ENCODE results near the gene EPYC. TPM values are rescaled to one million over a fixed set of nuclear protein-coding genes. Genes with fewer than 3 reads are reported as not detected.

The EPYC gene
- total and polyA plus RNA-seq, 2 of the 13 experiments (the other 11 are each of a cell fraction or from before 2014, with no cell fraction given), result not detected

GRCh38 chr12:90954921-90955320, 49.9 kb downstream of the EPYC start, which contains the start of gene CCER1:
CCER1 (minus strand) TSS chr12:90955176; CDS start chr12:90954742, 434 bp downstream.
- DNase-seq (ENCODE audit: low spot score) (no peak), FAIRE-seq (no peak), ATAC-seq (no peak)
- no peaks in the 10 kb centered on the region for H3K9me3 ChIP-seq (ENCODE audit: low read length)
- no peaks in the 10 kb centered on the region for H3K4me1 ChIP-seq (ENCODE audit: insufficient read depth, low read length)
- in situ Hi-C loops (cut with HindIII; ENCODE audit: extremely low pct_ligation_motif_present, low pct_unique_long_range_greater_than_20kb), result loop anchor here (25.0 kb wide), 1 partner anchor 382 kb away; no protein-coding TSS in a partner anchor
- WGBS (ENCODE audit: low lambda C conversion rate), result 93% methylated on average over 5 of the region's 22 CpGs
- H4K20me1 ChIP-seq (ENCODE audit: insufficient read depth, low read length), result no peaks in the 10 kb centered on the region
- no peak within 1 kb of the TSS for H3K27ac ChIP-seq (ENCODE audit: extremely low read length, insufficient read depth, low read length)
- no peaks in the 10 kb centered on the region for H3K27me3 ChIP-seq (ENCODE audit: control insufficient read depth in 1 of 2, insufficient read depth in 2 of 2, low read length in 2 of 2)
- no peaks in the 10 kb centered on the region for H3K36me3 ChIP-seq (replicated peaks in 1 of 2; ENCODE audit: control insufficient read depth in 1 of 2, insufficient read depth in 2 of 2, low read length in 2 of 2)
- no peak within 1 kb of the TSS for H3K9ac ChIP-seq (ENCODE audit: insufficient read depth, low read depth, low read length)
- ChIA-PET CTCF (ENCODE audit: low intra/inter-chr PET ratio, low total read pairs) (no interaction called here), POLR2A (no interaction called here)
- no peak for TF ChIP-seq ZBTB26 (CRISPR knock-in tag; IDR thresholded peaks at IDR 0.05; ENCODE audit: borderline replicate concordance)
- H2AFZ ChIP-seq (ENCODE audit: low read length), result no peak within 1 kb of the TSS
- H3K4me3 ChIP-seq (replicated peaks in 1 of 3; ENCODE audit: insufficient read depth in 1 of 3, low read depth in 2 of 3, low read length in 3 of 3), result no peak within 1 kb of the TSS
- no peak within 1 kb of the TSS for H3K4me2 ChIP-seq (ENCODE audit: low read depth, low read length)
- H3K79me2 ChIP-seq (ENCODE audit: insufficient read depth, low read length), result no peaks in the 10 kb centered on the region
- intact Hi-C loops (cut with micrococcal nuclease; ENCODE audit: unreplicated experiment), result no loop called here
- no TSS peak for BruUV-seq (replicated peaks)

- 100% methylated on average over 1 of the region's 25 CpGs for WGBS (ENCODE audit: low lambda C conversion rate)
- no peak overlapping the region for H3K4me2 ChIP-seq (ENCODE audit: low read depth, low read length)
- H3K27ac ChIP-seq (ENCODE audit: extremely low read length, insufficient read depth, low read length), result no peak overlapping the region
- no peak overlapping the region for H3K4me3 ChIP-seq (replicated peaks in 1 of 3; ENCODE audit: insufficient read depth in 1 of 3, low read depth in 2 of 3, low read length in 3 of 3)
- intact Hi-C loops (cut with micrococcal nuclease; ENCODE audit: unreplicated experiment) (no loop called here), in situ Hi-C loops (cut with HindIII; ENCODE audit: extremely low pct_ligation_motif_present, low pct_unique_long_range_greater_than_20kb) (loop anchor here (25.0 kb wide), 1 partner anchor 383 kb away; no protein-coding TSS in a partner anchor)
- H3K4me1 ChIP-seq (ENCODE audit: insufficient read depth, low read length), result no peaks in the 10 kb centered on the region
- DNase-seq (ENCODE audit: low spot score), result no peak
- no peak overlapping the region for H2AFZ ChIP-seq (ENCODE audit: low read length)
- H4K20me1 ChIP-seq (ENCODE audit: insufficient read depth, low read length), result no peaks in the 10 kb centered on the region
- H3K79me2 ChIP-seq (ENCODE audit: insufficient read depth, low read length), result no peaks in the 10 kb centered on the region
- H3K36me3 ChIP-seq (replicated peaks in 1 of 2; ENCODE audit: control insufficient read depth in 1 of 2, insufficient read depth in 2 of 2, low read length in 2 of 2), result no peaks in the 10 kb centered on the region
- H3K9me3 ChIP-seq (ENCODE audit: low read length), result no peaks in the 10 kb centered on the region
- ChIA-PET CTCF (ENCODE audit: low intra/inter-chr PET ratio, low total read pairs) (no interaction called here), POLR2A (no interaction called here)
- no peaks in the 10 kb centered on the region for H3K27me3 ChIP-seq (ENCODE audit: control insufficient read depth in 1 of 2, insufficient read depth in 2 of 2, low read length in 2 of 2)
- H3K9ac ChIP-seq (ENCODE audit: insufficient read depth, low read depth, low read length), result no peak overlapping the region
- ATAC-seq, result no peak; the same call in 1 of the 3 replicates
- FAIRE-seq, result no peak
- no TSS peak for BruUV-seq (replicated peaks)
- no peak for TF ChIP-seq SRF (IDR thresholded peaks at IDR 0.05; ENCODE audit: low read depth, low read length)
- no peak for TF ChIP-seq NFYB (CRISPR knock-in tag; IDR thresholded peaks at IDR 0.05)
- TF ChIP-seq ZNF367 (CRISPR knock-in tag; IDR thresholded peaks at IDR 0.05; ENCODE audit: borderline replicate concordance), result no peak
- TF ChIP-seq NFE2L1 (CRISPR knock-in tag; IDR thresholded peaks at IDR 0.05; ENCODE audit: borderline replicate concordance), result no peak
- no peak for TF ChIP-seq PHF5A (CRISPR knock-in tag; IDR thresholded peaks at IDR 0.05; ENCODE audit: low read depth, unreplicated experiment)
- TF ChIP-seq ZNF101 (CRISPR knock-in tag; IDR thresholded peaks at IDR 0.05; ENCODE audit: borderline replicate concordance, low read depth), result no peak
- no peak for TF ChIP-seq ZNF839 (CRISPR knock-in tag; IDR thresholded peaks at IDR 0.05; ENCODE audit: borderline replicate concordance)
- no peak for TF ChIP-seq ZFYVE20 (CRISPR knock-in tag; IDR thresholded peaks at IDR 0.05; ENCODE audit: borderline replicate concordance, low read depth)
- no peak for TF ChIP-seq ZNF709 (CRISPR knock-in tag; IDR thresholded peaks at IDR 0.05)
- no peak for TF ChIP-seq KLF12 (CRISPR knock-in tag; IDR thresholded peaks at IDR 0.05; ENCODE audit: borderline replicate concordance)
- TF ChIP-seq NFAT5 (CRISPR knock-in tag; IDR thresholded peaks at IDR 0.05), result no peak
Observed at GRCh38 chr12:90954428-90954827, 50.3 kb downstream of the EPYC start.
